H1 (cell line): Measurements from ENCODE around the gene MEGF11.

Experiments used
- CEBPB ChIP-seq: IDR thresholded peaks from 2 replicates; pipeline ENCODE4 v1.6.1; 2012; ENCODE audit warnings: low read depth, low read length
- CHD7 ChIP-seq: fragments of 300-600 bp; sonication (generic); IDR thresholded peaks from 2 replicates; pipeline ENCODE4 v1.7.1; 2012; ENCODE audit warnings: low read length, moderate library complexity, mild to moderate bottlenecking, inconsistent platforms; ENCODE audit not compliant: insufficient replicate concordance
- CTCF ChIP-seq, 3 experiments: IDR thresholded peaks; 1 replicate in 2 of 3; 2 replicates in 1 of 3; pipeline versions ENCODE4 v1.5.1 to v1.6.1; 2011; ENCODE audit warnings: low read length in 3 of 3, mild to moderate bottlenecking in 3 of 3, inconsistent platforms in 2 of 3, low read depth in 1 of 3, moderate library complexity in 1 of 3; ENCODE audit not compliant: insufficient read depth in 1 of 3; ENCODE audit errors: control extremely low read depth in 1 of 3
- EZH2 ChIP-seq: fragments of 200-600 bp; sonication (generic); IDR thresholded peaks from 2 replicates; pipeline ENCODE4 v1.7.1; 2012; ENCODE audit warnings: low read depth, mild to moderate bottlenecking, moderate library complexity, low read length, inconsistent platforms; ENCODE audit not compliant: severe bottlenecking
- GABPA ChIP-seq: IDR thresholded peaks from 2 replicates; pipeline ENCODE4 v1.6.1; 2011; ENCODE audit warnings: mild to moderate bottlenecking, low read length, moderate library complexity, borderline replicate concordance; ENCODE audit not compliant: insufficient read depth
- GTF2F1 ChIP-seq: IDR thresholded peaks from 2 replicates; pipeline ENCODE4 v1.6.1; 2012; ENCODE audit warnings: low read depth, low read length, improper control_type of control experiment, borderline replicate concordance
- HDAC6 ChIP-seq: IDR thresholded peaks from one replicate; pipeline ENCODE4 v1.7.1; 2012; ENCODE audit warnings: low read depth, mild to moderate bottlenecking, inconsistent platforms, low read length, moderate library complexity
- POLR2A ChIP-seq, 2 experiments: IDR thresholded peaks; 1 replicate in 1 of 2; 2 replicates in 1 of 2; pipeline ENCODE4 v1.6.1; 2011; ENCODE audit warnings: low read depth in 2 of 2, low read length in 2 of 2, mild to moderate bottlenecking in 2 of 2; ENCODE audit errors: control extremely low read depth in 1 of 2
- POLR2AphosphoS5 ChIP-seq: IDR thresholded peaks from 2 replicates; pipeline ENCODE4 v1.6.1; 2011; ENCODE audit warnings: low read depth, low read length
- RNF2 ChIP-seq: fragments of 200-900, 300-1000 bp; sonication (generic); IDR thresholded peaks from 2 replicates; pipeline ENCODE4 v1.7.1; 2016; ENCODE audit warnings: borderline replicate concordance, low read depth, mild to moderate bottlenecking, antibody characterized with exemption, low read length; ENCODE audit not compliant: poor library complexity, severe bottlenecking; ENCODE audit errors: missing control alignments
- SIN3A ChIP-seq, 2 experiments: IDR thresholded peaks in 1 of 2; conservative IDR thresholded peaks in 1 of 2; 2 replicates each; pipeline ENCODE4 v1.6.1; 2011 to 2012; ENCODE audit warnings: low read length in 2 of 2, improper control_type of control experiment in 1 of 2, low read depth in 1 of 2, mild to moderate bottlenecking in 1 of 2
- TBP ChIP-seq: IDR thresholded peaks from 2 replicates; pipeline ENCODE4 v1.6.1; 2011; ENCODE audit warnings: low read depth, low read length, improper control_type of control experiment
- TEAD4 ChIP-seq: IDR thresholded peaks from 2 replicates; pipeline ENCODE4 v1.6.1; 2012; ENCODE audit warnings: low read depth, low read length, inconsistent platforms, mixed read lengths
- YY1 ChIP-seq: IDR thresholded peaks from 2 replicates; pipeline ENCODE4 v1.6.1; 2011; ENCODE audit warnings: low read depth, mild to moderate bottlenecking, low read length

GRCh38 chr15:66096688-66097058, 156.9 kb downstream of the MEGF11 start:
- TF ChIP-seq RNF2 (no peak), CTCF (IDR thresholded peaks at IDR 0.05; ENCODE audit: control extremely low read depth in 1 of 3, insufficient read depth in 1 of 3, low read depth in 1 of 3, low read length in 3 of 3) (no peak), EZH2 (no peak), POLR2AphosphoS5 (no peak), GTF2F1 (no peak), CEBPB (no peak), POLR2A (IDR thresholded peaks at IDR 0.05; ENCODE audit: control extremely low read depth in 1 of 2, low read depth in 2 of 2, low read length in 2 of 2) (no peak), TBP (no peak), CHD7 (no peak), SIN3A (conservative IDR thresholded peaks at IDR 0.05 in 1 of 2, IDR thresholded peaks at IDR 0.05 in 1 of 2; ENCODE audit: low read depth in 1 of 2, low read length in 2 of 2) (no peak), HDAC6 (no peak), TEAD4 (no peak), YY1 (no peak), GABPA (no peak)
